Testis (tissue), 5 donors: ENCODE data around the gene SLC5A4. TPM values are rescaled to one million over a fixed set of nuclear protein-coding genes. Genes with fewer than 3 reads are reported as not detected.
"Not testable (repeated sequence)": the region's sequence is repeated elsewhere in the genome, so short reads cannot be mapped to it uniquely, and the experiment has no call there.

ENCODE experiments used
- DNase-seq: peaks from one replicate; pipeline ENCODE4 v3.0.0-alpha.2; 2019
- H3K27ac ChIP-seq, 2 donors: fragments of 200-600 bp; sonication (generic); one replicate each; pipeline ENCODE4 v1.5.1; 2019
- H3K27me3 ChIP-seq: fragments of 200-600 bp; sonication (generic); one replicate; pipeline ENCODE4 v1.5.1; 2019
- H3K36me3 ChIP-seq: fragments of 200-600 bp; sonication (generic); one replicate; pipeline ENCODE4 v1.5.1; 2017; ENCODE audit warnings: low read depth; ENCODE audit errors: missing control alignments
- H3K4me1 ChIP-seq: fragments of 200-600 bp; sonication (generic); one replicate; pipeline ENCODE4 v1.5.1; 2019
- H3K4me3 ChIP-seq, 2 donors: fragments of 200-600 bp; sonication (generic); one replicate each; pipeline ENCODE4 v1.5.1; 2017 to 2019
- H3K9me3 ChIP-seq: fragments of 200-600 bp; sonication (generic); one replicate; pipeline ENCODE4 v1.5.1; 2017
- POLR2A ChIP-seq: fragments of 450-650 bp; IDR thresholded peaks from one replicate; pipeline ENCODE4 v1.6.1; 2017; ENCODE audit warnings: antibody characterized with exemption, mild to moderate bottlenecking, moderate library complexity
- WGBS, 2 donors: methylation state at CpG; one replicate each; pipeline ENCODE4 v1.1.5; 2018; 5-methylcytosine and 5-hydroxymethylcytosine counted together
- intact Hi-C: fragments of 100-400 bp; cut with DNase I; formaldehyde crosslinking; loops from one replicate; pipeline ENCODE4 v1.15.1; 2023; ENCODE audit warnings: low total_unique reads
- long read RNA-seq, 2 donors: transcript quantifications; one replicate each; lab custom pipeline, GENCODE V29; 2026
- polyA plus RNA-seq: library from polyadenylated mRNA; stranded (reverse); fragments of 350-450 nt; fragmentation: Illumina TruSeq; extraction: RNeasy Lipid Tissue Mini Kit (QIAGEN cat#74804); gene quantifications from one replicate; pipeline ENCODE4 v1.2.3, GENCODE V29; 2014; ENCODE audit warnings: low read depth, low replicate concordance; ENCODE audit not compliant: insufficient read depth
- total RNA-seq, 2 donors: library from RNA; depleted of rRNA; stranded (reverse); fragments of >200 nt; gene quantifications; one replicate each; pipeline ENCODE4 v1.2.3, GENCODE V29; 2016
- TF ChIP-seq, protein P1 (sequence below), 3 experiments: fragments of 450-650 bp in 2 of 3; fragments of 200-600 bp in 1 of 3; sonication (generic) in 1 of 3; IDR thresholded peaks; one replicate each; pipeline ENCODE4 v1.5.1; 2016 to 2019; ENCODE audit warnings: antibody characterized with exemption in 3 of 3, mild to moderate bottlenecking in 2 of 3, moderate library complexity in 1 of 3

Gene SLC5A4
- total RNA-seq (1 to 10 TPM in 1 of 2 donors, under 1 TPM in 1; 0.93 to 1.0 TPM), polyA plus RNA-seq (1.1 TPM)
- long read RNA-seq, donor 1 = 0 reads
- long read RNA-seq, donor 2 = 0 reads

DNA sequence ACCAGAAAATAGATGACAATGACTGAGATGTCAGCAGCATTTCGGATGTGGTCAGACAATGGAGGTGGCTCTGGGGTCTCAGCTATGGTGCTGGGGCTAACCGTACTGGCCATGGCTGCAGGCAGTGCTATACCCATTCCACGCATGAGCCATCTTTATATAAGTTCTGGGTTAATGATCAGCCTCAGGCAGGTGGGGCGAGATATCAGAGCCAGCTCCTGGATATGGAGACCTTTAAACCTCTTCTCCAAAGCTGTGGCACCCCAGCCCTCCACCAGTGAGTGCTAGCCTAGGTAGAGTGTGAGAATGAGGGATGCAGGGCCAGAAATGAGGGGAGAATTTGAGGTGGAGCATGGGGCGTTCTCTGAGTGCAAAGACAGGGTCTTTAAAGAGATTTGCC is at the start of gene SLC5A4:
SLC5A4 (minus strand) TSS at position 131 of the 400 bp plus-strand sequence; CDS start at position 113, 18 bp downstream.
- H3K27ac ChIP-seq = no peak within 1 kb of the TSS
- no peak within 1 kb of the TSS for H3K4me3 ChIP-seq
- no peaks in the 10 kb centered on the region for H3K9me3 ChIP-seq
- TF ChIP-seq, protein P1, sequence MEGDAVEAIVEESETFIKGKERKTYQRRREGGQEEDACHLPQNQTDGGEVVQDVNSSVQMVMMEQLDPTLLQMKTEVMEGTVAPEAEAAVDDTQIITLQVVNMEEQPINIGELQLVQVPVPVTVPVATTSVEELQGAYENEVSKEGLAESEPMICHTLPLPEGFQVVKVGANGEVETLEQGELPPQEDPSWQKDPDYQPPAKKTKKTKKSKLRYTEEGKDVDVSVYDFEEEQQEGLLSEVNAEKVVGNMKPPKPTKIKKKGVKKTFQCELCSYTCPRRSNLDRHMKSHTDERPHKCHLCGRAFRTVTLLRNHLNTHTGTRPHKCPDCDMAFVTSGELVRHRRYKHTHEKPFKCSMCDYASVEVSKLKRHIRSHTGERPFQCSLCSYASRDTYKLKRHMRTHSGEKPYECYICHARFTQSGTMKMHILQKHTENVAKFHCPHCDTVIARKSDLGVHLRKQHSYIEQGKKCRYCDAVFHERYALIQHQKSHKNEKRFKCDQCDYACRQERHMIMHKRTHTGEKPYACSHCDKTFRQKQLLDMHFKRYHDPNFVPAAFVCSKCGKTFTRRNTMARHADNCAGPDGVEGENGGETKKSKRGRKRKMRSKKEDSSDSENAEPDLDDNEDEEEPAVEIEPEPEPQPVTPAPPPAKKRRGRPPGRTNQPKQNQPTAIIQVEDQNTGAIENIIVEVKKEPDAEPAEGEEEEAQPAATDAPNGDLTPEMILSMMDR (IDR thresholded peaks at IDR 0.05) = no peak
- TF ChIP-seq POLR2A = no peak
- no peak for DNase-seq
- no peaks in the 10 kb centered on the region for H3K4me1 ChIP-seq
- intact Hi-C loops = no loop called here
- 87 to 91% methylated on average over 5 of the region's 5 CpGs for WGBS, 2 donors
- no peaks in the 10 kb centered on the region for H3K27me3 ChIP-seq
- no peaks in the 10 kb centered on the region for H3K36me3 ChIP-seq

DNA sequence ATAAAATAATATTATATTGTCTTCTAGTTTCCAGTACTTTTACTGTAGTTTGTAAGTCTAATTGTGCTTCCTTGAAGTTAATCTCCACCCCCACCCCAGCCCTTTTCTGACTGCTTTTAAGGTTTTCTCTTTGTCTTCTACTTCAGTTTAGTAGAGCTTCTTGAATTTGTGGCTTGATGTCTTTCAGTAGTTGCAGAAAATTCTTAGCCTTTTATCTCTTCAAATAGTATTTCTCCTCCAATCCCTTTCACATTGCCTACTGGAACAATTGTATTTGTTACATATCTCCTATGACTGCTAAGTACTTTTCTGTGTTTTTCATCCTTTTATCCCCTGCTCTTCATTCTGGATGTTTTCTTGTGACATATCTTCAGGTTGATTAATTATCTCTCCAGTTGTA is 38.8 kb upstream of the SLC5A4 start:
- intact Hi-C loops, H3K4me1 ChIP-seq, H3K4me3 ChIP-seq, H3K36me3 ChIP-seq, H3K9me3 ChIP-seq, DNase-seq, H3K27ac ChIP-seq, H3K27me3 ChIP-seq: not testable (repeated sequence)

DNA sequence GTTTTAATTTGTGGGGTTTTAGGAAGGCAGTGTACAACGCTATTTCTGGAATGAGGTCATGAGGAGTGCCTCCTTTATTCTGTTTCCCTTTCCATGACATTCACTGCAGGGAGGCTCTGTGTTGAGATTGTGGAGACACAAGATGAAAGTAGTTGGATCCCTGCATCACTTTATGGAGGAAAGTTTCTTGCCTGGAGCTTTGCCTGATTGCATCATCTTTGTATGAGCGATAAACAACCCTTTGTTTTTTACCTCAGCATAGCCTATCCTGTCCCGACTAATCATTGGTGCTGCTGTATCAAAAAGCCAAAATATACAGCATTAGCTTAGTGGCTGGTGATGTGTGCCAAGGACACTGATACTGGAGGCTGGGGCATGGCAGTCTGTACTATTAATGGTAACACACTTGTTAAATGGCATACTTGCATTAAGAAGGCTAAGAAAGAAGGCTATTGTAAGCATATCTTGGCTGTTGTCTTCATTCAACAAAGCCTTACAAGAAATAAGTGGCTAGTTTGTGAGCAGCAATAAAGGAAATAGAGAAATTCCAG is 31.2 kb upstream of the SLC5A4 start:
- H3K27ac ChIP-seq = no peak overlapping the region
- no peaks in the 10 kb centered on the region for H3K36me3 ChIP-seq
- TF ChIP-seq, protein P1 (IDR thresholded peaks at IDR 0.05) = no peak
- TF ChIP-seq POLR2A = no peak
- 50 to 75% methylated on average over 3 of the region's 3 CpGs for WGBS, 2 donors
- no peak for DNase-seq
- H3K27me3 ChIP-seq = no peaks in the 10 kb centered on the region
- no peak overlapping the region for H3K4me3 ChIP-seq
- intact Hi-C loops = no loop called here
- no peaks in the 10 kb centered on the region for H3K9me3 ChIP-seq
- H3K4me1 ChIP-seq = no peaks in the 10 kb centered on the region

DNA sequence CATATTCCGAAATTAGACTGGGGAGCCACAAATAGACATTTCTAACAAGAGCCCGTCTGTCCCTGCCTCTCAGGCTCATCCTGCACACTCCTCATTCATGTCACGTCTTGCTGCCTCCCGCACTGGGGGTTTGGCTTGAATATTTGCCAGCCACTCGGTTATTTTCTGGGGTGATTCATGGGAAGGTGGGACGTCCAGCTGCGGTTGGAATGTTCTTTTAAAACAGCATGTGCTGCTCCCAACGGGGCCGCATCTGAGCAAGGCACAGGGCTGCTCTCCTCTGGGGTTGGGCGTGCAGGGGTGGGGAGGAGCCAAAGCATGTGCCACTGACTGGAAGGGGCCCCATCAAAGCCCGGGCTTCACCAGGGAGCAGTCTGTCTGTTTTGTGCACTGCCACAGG is 25.9 kb upstream of the SLC5A4 start:
- DNase-seq = no peak
- H3K4me1 ChIP-seq = no peaks in the 10 kb centered on the region
- WGBS, 2 donors = 33 to 39% methylated on average over 11 of the region's 11 CpGs
- no peaks in the 10 kb centered on the region for H3K9me3 ChIP-seq
- no peaks in the 10 kb centered on the region for H3K36me3 ChIP-seq
- intact Hi-C loops = no loop called here
- TF ChIP-seq, protein P1 (IDR thresholded peaks at IDR 0.05) = no peak
- no peak for TF ChIP-seq POLR2A
- no peak overlapping the region for H3K27ac ChIP-seq
- H3K27me3 ChIP-seq = no peaks in the 10 kb centered on the region
- H3K4me3 ChIP-seq = no peak overlapping the region

DNA sequence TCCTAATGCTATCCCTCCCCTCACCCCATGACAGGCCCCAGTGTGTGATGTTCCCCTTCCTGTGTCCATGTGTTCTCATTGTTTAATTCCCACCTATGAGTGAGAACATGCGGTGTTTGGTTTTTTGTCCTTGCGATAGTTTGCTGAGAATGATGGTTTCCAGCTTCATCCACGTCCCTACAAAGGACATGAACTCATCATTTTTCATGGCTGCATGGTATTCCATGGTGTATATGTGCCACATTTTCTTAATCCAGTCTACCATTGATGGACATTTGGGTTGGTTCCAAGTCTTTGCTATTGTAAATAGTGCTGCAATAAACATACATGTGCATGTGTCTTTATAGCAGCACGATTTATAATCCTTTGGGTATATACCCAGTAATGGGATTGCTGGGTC is 20.2 kb upstream of the SLC5A4 start:
- DNase-seq, H3K4me3 ChIP-seq, H3K27ac ChIP-seq, intact Hi-C loops, H3K27me3 ChIP-seq, H3K36me3 ChIP-seq, H3K4me1 ChIP-seq, H3K9me3 ChIP-seq: not testable (repeated sequence)
- WGBS, 2 donors = 91 to 96% methylated on average over 4 of the region's 4 CpGs

DNA sequence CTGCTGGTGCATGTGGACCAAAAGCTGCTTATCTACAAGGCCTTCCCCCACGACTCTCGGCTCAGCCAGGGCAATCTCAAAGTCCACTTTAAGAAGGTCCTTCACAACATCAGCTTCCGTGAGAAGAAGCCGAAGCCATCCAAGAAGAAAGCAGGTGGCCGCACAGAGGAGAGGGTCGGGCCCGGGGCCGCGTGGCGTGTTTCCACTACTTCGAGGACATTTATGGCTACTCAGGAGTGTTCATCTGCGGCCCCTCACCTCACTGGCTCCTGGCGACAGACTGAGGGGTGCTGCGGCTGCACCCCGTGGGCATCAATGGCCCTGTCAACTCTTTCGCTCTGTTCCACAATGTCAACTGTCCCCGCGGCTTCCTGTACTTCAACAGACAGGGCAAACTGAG is 16.2 kb upstream of the SLC5A4 start:
- no peak overlapping the region for H3K27ac ChIP-seq
- TF ChIP-seq POLR2A = no peak
- TF ChIP-seq, protein P1 (IDR thresholded peaks at IDR 0.05) = no peak

More for the DNA sequence above, 16.2 kb upstream of the SLC5A4 start:
- intact Hi-C loops = no loop called here
- Histone ChIP-seq H3K9me3 (no peaks in the 10 kb centered on the region), H3K4me3 (no peak overlapping the region), H3K36me3 (no peaks in the 10 kb centered on the region), H3K27me3 (no peaks in the 10 kb centered on the region), H3K4me1 (no peaks in the 10 kb centered on the region)
- whole genome bisulfite sequencing, 2 donors = 89 to 90% methylated on average over 18 of the region's 18 CpGs
- DNase-seq = no peak
